ENCODE measurements around the gene CBX8.
A peak's percentile ranks its signal among the peaks of the same experiment; 100 is the strongest.

Gene CBX8

DNA sequence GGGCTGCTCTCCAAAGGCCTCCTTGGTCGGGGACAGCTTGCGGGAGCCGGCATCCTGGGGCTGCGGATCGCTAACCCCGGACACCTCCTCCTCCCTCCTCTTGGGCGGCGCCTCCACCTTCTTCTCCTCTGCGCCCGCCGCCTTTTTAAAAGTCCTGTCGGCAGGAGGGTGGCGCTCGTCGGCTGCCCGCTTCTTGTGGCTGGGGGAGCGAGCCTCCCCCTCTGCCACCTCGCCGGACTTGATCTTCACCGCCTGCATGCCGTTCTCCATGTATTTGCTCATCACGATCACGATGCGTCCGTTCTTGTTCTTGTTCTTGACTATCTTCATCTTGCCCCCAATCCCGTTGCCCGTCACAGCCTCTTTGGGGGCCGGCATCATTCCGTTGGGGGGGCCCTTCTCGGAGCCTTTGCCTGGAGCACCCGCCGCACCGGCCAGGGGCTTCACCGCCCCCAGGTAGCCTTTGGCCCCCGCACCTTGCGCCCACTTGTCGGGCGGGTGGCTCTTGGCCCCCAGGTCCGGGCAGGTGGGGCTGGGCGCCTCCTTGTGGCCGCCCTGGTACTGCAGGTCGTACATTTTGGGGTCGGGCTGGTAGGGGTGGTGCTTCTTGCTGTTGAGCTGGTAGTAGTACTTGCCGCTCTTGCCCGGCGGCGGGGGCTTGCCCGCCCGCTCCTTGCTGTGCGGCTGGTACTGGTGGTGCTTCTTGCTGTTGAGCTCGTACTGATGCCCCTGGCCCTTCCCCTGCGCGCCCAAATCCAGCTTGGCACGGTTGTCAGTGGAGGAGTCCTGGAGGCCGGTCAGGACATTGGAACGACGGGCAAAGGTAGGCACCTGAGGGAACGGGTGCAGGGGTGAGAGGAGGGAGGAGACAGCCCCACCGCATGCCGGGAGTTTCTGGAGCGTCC is 37.9 kb upstream of the CBX8 start:
- peak; percentile 47 for DNase-seq

DNA sequence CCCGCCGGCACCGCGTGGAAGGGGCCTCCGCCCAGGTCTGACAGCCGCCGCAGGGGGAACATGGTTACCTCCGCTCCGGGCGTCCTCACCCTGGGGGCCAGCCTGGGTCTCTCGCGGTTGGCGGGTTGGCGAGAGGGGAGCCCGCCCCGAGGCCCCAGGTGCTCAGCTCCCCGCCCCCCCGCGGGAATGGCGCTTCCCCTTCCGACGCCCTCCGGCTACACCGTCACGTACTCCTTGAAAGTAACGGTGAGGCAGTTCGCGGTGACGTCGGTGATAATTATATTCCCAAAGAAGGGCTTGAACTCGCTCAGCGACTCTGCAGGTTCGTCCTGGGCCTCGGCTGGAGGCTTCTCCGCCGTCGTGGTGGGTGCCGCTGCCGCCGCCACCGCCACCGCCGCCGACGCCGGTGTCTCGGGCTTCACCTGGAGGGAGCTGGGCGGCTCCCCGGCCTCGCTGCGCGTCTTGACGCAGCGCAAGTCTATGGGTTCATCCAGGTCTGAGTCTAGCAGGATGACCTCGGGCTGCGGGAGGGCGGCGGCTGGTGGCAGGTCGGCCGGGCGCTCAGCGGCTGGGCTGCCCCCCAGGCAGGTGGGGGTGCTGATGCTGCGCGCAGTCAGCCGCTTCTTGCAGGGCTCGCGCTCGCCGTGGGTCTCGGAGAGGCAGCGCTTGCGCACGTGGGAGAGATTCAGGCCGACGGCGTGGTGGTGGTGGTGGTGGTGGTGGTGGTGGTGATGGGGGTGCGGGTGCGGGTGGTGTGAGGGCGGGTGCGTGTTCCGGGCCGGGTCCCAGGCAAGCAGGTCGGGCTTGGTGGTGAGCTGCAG is 37.1 kb upstream of the CBX8 start:
- no peak for DNase-seq

DNA sequence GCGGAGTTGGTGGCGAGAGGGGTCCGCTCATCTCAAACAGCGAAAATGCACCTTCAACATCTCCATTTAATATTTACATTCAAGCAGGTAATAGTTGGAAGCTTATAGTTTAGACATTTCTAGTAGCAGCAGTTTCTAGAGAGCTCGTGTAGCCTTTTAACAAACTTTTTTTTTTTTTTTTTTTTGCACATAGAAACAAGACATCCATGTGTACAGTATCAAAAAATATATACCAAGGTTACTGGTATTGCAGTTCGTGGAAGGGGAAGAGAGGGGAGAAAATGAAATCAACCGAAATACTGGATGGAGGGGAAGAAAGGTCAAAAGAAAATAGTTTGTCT is 36.2 kb upstream of the CBX8 start:
- no peak for DNase-seq

DNA sequence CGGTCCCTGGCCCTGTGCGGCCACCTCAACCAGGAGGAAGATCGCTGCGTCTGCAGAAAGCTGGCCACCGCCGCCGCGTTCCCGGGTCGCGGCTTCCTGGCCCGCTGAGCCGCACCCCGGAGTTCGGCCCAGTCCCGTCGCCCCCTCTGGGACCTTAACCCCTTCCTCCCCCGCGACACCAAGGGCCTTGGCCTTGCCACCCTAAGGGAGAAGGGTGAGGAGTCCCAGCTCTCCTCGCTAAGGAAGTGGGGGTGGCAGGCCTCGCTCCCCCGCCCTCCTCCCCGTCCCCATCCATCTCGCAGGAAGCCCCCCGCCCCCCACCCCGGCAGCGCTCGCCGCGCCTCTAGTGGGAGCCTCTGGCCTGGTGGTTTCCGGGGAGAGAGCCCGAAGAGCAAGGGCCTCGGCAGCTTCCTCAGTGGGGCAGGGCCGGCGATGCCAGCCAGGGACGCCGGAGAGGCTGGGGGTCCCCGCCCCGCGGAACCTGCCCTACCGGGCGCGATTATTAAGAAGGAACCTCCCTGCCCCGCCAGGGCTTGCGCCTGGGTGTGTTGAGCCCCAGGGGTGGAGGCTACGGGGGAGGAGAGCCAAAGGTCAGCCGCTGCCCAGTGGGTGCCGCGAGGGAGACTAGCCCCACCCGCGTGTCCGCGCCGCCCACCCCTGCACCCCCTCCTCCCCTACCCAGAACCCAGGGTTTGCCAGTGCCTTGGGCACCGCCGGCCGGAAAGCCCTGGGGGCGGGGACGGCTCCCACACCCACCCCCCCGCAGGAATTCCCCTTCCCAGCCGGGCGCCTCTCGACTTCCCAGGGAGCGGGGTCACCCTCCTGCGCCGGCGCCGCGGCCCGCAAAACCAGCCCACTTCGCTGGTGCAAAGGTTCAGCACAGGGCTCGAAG is 35.6 kb upstream of the CBX8 start:
- DNase-seq = no peak

DNA sequence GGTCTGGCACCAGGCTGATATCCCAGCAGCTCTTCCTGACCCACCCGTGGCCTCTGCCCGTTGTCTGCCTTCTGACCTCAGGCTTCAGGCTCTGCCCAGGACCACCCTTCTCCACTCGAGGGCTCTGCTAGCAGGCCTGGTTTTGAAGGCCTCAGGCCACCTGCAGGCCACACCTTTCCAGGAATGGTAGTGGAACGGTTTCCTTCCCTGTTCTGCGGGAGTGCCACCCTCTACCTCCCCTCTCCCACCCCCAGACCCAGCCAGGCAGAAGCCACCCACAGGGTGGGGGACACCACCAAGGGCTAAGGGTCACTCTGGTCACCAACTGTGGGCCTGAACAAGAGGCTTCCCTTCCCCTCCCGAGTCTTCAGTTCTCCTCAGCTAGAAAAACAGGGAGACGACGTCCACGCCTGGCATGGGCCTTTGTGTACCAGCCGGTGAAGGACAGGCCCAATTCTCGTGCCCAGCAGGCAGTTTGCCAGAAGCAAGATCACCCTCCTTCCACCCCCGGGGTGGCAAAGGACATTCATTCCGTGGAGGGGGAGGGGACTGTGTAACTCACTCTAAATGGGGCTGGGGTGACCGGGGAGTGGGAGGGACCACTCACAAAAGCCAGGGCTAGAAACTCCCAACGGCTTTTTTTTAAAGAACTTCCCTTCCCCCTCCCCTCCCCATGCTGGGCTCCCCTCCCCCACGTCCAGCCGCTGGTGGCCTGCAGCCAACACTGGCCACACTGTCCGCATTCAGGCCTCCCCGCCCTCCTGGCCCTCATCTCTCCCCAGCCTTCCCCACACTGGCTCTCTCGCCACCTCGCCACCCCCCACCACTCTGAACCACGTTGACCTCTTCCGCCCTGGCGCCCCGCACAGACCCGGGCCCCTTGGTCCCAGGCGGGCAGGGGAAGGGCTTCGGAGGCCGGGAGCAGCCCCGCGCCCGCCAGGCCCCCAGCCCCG is 34.7 kb upstream of the CBX8 start:
- no peak for DNase-seq

DNA sequence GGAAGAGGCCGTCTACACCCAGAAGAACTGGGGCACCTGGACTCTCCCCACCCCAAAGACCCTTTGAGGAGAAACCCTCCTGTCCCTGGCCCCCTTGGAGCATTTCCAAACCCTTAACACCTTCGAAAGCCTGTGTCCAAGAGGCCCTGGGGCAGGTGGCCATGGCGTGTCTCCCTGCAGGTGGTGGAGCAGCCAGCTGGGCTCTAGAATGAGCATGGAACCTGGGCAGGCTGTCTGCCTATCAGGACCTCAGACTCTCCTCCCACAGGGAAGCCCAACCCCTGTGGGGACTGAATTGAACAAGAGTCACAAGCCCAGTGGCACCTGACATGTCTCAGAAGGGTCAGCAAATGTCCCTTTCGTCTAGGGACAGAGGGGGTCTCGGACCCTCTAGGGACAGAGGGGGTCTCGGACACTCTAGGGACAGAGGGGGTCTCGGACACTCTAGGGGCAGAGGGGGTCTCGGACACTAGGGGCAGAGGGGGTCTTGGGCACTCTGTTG is 33.9 kb upstream of the CBX8 start:
- no peak for DNase-seq

DNA sequence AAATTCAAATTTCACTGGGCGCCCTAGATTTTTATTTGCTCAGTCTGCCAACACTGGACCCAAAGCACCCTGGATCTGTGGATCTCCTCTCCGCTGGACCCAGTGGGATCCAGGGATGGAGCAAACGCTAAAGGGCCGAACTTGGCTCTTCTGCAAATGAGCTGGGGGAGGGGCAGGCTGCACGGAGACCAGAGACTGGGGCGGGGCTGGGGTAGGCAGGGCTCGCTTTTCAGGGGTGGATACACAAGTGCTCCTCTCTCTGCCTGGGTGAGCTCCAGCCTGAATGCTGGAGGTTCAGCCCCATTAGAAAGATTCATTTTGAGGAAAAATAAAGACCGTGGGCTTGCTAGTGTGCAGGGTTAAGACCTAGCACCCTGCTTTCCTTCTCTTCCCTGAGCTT is 33.4 kb upstream of the CBX8 start:
- no peak for DNase-seq

DNA sequence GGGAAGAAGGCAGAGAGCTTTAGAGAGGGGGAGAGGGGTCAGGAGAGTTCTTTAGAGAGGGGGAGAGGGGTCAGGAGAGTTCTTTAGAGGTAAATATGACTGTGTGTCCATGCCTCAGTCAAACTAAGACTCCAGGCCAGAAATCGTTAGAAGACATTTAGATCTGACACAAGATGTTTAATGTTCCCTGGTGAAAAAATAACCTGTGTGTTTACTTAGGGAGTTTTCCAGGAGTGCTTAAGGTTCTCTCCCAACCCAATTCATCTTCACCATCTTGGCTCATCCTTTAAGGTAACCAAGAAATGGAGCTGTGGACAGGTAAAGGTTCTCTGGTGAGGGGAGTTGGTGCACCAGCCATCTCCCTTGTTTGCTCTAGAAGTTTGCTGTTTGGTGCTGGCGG is 32.6 kb upstream of the CBX8 start:
- DNase-seq = no peak

DNA sequence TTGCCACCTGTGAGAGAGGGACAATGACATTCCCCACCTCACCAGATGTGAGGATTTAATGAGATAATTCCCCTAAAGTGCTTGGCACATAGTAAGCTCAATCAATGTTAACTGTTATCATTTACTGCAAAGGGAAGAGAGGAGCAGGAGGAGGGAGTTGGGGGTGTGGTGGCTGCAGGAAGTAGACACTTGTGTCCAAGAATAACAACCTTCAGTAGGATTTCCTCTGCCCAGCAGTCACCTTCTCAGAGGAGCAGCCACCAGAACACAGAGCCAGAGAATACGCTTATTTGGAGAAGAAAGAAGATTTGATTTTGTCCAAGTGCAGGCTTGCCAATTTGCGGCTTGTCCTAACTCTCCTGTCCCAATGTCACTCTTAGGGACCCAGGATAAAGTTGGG is 32.1 kb upstream of the CBX8 start:
- DNase-seq = no peak

DNA sequence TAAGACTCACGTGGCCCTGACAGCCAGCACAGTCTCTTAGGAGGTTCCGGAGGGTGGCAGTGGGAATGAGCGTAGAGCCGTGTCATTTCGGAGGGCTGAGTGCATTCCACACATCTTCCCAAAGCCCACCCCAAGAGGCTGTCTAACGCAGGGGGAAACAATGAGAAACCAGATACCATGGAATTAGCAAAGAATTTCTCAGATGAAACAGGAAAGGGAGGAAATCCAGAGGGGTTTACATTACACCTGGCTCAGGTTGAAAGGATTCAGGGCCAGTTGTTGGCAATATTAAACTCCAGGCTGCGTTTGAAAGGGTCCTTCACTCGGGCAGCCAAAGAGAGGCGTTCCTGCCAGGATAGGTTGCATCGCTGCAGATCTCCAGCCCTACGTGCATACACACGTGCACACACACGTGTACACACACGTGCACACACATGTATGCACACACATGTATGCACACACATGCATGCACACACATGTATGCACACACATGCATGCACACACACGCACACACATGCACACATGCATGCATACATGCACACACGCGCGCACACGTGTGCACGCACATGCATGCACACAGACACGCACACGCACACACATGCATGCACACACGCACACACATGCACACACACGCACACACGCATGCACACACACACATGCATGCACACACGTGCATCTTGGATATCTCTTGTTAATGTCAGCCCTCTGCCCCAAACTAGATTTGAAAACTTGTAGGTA is 30.1 kb upstream of the CBX8 start:
- no peak for DNase-seq

DNA sequence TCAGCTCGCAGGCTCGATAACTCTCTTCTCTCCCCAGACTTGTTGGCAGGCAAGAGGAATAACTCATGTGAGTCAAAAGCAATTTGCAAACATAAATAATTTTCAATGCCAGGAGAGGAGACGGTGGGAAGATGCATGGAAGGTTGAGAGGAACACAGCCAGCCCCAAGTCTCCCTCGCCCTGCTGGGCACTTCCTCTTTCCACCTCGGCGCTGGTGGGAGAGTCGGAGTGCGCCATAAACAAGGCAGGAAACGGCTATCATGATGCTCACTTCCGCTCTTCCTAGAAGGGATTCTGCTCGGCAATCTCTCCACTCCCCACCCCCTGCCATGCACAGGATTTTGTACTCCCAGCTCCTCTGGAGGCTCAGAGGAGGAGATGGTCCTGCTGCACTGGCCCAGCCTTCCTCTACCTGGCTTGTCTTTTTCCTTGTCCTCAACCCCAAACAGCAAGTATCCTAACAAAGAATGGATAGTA is 29.4 kb upstream of the CBX8 start:
- DNase-seq = no peak

DNA sequence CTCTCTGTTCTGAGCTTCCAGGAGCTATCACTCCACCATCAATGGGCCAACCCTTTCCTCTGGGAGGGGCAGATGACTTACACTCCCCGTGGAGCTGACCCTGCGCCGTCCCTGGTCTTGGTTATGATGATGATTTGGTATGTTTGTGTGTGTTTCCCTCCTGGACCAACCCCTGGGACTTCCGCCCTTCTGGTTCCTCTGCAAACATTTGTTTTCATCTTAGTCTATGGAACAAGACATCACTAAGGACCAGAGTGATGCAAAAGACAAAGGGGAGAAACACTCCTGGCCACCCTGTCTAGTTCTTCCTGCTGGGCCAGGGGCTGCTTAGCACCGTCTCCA is 28.7 kb upstream of the CBX8 start:
- no peak for DNase-seq

DNA sequence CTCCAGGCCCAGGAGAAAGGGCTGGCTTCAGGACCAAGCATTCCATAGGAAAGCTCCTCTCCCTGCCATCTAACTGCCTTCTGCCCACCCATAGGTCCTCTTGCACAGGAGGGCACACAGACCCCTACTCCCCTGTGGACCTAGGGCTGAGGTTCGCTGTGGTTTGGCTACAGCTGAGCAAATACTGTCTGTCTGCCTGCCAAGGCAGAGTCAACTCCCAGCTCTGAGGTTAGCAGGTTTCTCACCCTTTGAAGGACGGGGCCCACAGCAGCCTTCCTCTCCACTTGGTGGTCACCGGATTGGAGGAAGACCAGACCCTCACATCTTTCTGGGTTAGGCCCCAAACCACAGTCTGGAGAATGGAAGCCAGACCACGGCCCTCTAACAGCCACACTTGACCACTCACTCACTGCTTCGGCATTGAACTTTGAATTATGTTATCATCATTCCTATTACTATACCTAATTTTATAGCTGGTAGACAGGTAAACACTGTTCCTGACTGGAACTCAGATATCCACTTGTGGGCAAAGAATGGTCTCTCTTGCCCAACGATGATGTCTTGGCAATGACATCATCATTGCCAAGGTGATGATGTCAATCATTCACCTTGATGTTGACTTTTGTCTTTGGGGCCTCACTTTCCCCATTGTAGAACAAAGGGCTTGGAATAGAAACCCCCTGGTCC is 28.2 kb upstream of the CBX8 start:
- no peak for DNase-seq

DNA sequence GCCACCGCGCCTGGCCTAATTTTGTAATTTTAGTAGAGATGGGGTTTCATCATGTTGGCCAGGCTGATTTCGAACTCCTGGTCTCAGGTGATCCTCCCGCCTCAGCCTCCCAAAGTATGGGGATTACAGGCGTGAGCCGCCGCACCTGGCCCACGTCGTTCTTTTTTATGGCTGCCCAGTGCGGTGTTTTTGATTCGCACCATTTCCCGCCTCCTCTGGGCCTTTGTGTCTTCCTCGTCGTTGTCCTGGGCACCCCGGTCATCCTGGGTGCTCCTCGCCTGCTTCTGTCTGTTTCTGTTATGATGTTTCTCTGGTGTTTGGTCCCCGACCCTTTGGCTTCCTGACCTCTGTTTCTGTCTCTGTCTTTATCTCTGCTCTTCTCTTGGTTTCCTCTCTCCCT is 27.4 kb upstream of the CBX8 start:
- no peak for DNase-seq

DNA sequence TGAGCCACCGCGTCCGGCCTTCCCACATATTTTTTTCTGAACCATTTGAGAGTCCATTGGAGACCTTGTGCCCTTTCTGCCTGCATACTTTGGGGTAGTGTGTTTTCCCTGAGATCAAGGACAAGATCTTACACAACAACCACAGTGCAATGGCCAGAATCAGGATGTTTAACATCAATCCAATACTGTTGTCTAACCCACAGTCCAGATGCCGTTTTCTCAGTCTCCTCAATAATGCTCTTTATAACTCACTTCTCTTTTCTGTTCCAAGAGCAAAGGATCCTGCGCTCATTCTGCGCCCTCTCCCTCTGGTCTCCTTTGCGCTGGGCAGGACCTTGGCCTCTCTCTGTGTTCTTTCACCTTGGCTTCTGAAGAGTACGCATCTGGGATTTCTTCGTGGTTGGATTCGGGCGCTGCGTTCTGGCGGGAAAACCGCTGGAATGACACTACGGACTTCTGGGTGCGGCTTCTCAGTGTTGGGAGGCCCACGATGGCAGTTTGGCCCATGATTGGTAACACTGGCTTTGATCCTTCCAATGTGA is 25.8 kb upstream of the CBX8 start:
- no peak for DNase-seq

DNA sequence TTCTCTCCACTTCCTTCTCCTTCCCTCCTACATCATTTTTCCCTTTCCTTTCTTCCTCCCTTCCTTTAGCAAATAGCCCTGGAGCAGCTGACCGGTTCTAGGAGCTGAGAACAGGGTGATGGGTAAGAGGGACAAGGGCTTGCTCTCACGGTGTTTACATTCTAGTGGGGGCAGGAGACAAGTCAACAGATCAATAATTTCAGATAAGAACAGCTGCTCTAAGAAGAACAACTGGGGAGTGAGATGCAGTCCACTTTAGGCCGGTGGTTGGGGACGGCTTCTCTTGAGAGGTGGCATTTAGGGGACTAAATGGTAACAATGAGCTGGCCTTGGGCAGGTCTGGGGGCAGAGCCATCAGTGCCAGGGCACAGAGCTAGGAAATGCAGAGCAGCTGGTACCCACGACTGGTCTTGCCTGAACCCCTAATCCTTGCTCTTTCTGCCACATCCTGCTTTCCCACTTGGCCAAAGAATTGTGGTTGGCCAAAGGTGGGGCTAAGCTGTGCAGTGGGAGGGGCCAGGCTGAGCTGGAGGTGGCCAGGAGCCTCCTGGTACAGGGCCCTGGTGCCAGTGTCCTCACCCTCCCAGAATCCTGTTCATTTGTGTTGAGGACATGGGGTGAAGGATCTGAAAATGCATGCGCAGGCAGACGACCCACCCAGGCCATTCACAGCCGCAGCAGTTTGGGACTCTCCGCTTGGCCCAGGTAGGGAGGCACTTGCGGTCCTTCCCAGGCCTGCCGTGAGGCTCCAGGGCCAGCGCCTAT is 24.6 kb upstream of the CBX8 start:
- DNase-seq = no peak

DNA sequence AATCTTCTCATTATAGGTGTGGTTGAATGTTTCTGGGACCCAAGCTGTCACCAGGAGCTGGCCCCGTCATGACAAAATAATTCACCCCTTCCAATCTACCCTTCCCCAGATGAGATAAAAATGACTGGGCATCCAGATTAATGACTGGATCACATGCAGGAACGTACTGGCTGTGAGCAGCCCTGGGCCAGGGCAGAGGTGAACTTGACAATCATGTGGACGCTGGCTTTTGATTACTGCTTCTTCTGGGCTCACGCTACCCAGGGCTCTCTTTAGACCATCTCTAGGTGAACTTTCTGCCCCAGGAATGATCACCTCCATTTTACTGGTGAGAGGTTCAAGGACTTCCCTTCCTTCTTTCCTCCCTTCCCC is 24.1 kb upstream of the CBX8 start:
- no peak for DNase-seq

DNA sequence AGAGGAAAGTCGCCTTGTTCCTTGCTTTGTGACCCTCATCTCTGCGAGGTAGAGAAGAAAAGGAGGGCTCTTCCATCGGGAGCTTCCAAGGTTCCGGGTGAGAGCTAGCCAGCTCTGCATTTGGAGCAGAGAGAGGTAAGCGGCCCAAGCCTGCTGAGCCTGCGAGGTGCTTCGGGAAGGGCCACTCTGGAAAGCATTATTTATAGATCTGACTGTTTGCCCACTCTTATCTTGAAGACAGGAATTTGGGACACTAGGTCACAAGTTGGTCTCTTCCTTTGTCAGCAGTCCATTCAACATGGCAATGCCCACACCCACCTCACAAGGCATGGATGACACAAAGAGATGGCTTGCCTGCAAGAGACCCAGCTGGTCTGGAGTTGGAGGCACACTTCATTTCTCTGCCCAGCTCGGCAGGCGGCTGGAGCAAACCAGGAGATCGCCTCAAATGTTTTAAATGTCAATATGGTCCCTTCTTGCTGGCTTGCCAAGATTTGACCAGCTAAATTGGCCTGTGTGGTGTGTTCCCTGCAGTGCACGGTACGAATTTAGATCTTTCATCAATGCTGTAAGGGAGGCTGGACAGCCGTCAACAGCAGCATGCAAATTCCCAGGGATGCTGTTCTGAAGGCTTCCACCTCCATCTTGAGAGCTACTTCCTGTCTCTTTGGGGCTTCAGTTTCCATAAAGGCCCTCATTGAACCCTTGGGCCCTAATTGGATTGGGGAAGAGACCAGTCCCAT is 22.8 kb upstream of the CBX8 start:
- DNase-seq = no peak

DNA sequence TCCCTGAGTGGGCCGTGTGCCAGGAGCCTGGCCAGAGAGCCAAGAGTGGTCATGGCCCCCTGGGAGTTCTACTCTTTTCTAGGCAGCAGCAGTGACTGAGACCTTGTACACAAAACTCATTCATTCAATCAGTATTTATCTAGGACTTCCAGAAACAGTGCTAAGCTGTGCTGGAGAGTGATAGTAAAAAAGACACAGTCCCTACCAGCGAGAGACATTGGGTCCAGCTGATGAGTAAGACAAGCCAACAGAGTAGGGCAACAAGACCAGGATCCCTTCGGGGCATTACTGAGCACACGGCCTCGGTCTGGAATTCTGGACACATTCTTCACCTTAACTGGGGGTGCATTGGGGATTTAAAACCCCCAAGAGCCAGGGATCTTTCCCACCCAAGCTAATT is 22.2 kb upstream of the CBX8 start:
- DNase-seq = no peak
